ENCODE measurements around the gene PDCD2L.

- TF ChIP-seq CTCF (conservative IDR thresholded peaks at IDR 0.05) (no peak), EZH2 (IDR thresholded peaks at IDR 0.05; ENCODE audit: low read depth) (no peak)
These were observed 33.2 kb upstream of the PDCD2L start for GRCh38 chr19:34370983-34371382.
